Measurements from ENCODE around the gene PAX7. TPM values are rescaled to one million over a fixed set of nuclear protein-coding genes. Genes with fewer than 3 reads are reported as not detected.
"Not testable (repeated sequence)": the region's sequence is repeated elsewhere in the genome, so short reads cannot be mapped to it uniquely, and the experiment has no call there.

PAX7 gene
- polyA plus RNA-seq, 1 donor, result not detected

GRCh38 chr1:18658831-18659230, 28.2 kb downstream of the PAX7 start:
- no peak for DNase-seq

GRCh38 chr1:18661404-18662285, 31.0 kb downstream of the PAX7 start:
- DNase-seq, result no peak

- DNase-seq, result no peak
Measured at GRCh38 chr1:18662286-18662639, 31.6 kb downstream of the PAX7 start.

GRCh38 chr1:18666317-18666920, 35.8 kb downstream of the PAX7 start:
- DNase-seq, result no peak

- DNase-seq, result no peak
Measured at GRCh38 chr1:18667333-18667732, 36.7 kb downstream of the PAX7 start.

- DNase-seq, result no peak
Measured at GRCh38 chr1:18668046-18668445, 37.4 kb downstream of the PAX7 start.

GRCh38 chr1:18668750-18669404, 38.2 kb downstream of the PAX7 start:
- no peak for DNase-seq

- DNase-seq, result no peak
Measured at GRCh38 chr1:18670121-18670867, 39.6 kb downstream of the PAX7 start.

GRCh38 chr1:18670868-18671225, 40.2 kb downstream of the PAX7 start:
- no peak for DNase-seq

- no peak for DNase-seq
Measured at GRCh38 chr1:18673976-18674375, 43.3 kb downstream of the PAX7 start.

- DNase-seq, result no peak
Measured at GRCh38 chr1:18676332-18676781, 45.7 kb downstream of the PAX7 start.

GRCh38 chr1:18681423-18681835, 50.8 kb downstream of the PAX7 start:
- DNase-seq, result no peak

GRCh38 chr1:18682375-18682774, 51.7 kb downstream of the PAX7 start:
- no peak for DNase-seq

GRCh38 chr1:18684303-18684702, 53.7 kb downstream of the PAX7 start:
- DNase-seq, result no peak

GRCh38 chr1:18686540-18686939, 55.9 kb downstream of the PAX7 start:
- DNase-seq, result no peak

GRCh38 chr1:18687273-18687672, 56.6 kb downstream of the PAX7 start:
- DNase-seq, result no peak

GRCh38 chr1:18691648-18692047, 61.0 kb downstream of the PAX7 start:
- DNase-seq, result no peak

- DNase-seq, result peak; percentile 33
Measured at GRCh38 chr1:18693256-18694098, 62.8 kb downstream of the PAX7 start.

- not testable (repeated sequence) for DNase-seq
Measured at GRCh38 chr1:18694289-18694688, 63.6 kb downstream of the PAX7 start.

GRCh38 chr1:18697541-18697940, 66.9 kb downstream of the PAX7 start:
- DNase-seq, result no peak

- no peak for DNase-seq
Measured at GRCh38 chr1:18700530-18700929, 69.9 kb downstream of the PAX7 start.

- DNase-seq, result no peak
Measured at GRCh38 chr1:18701183-18701582, 70.5 kb downstream of the PAX7 start.

Measured in left kidney (tissue), 2 donors.